Right lobe of liver (tissue), 6 donors: ENCODE measurements around the gene PFN3. TPM values are rescaled to one million over a fixed set of nuclear protein-coding genes. Genes with fewer than 3 reads are reported as not detected.

ENCODE experiments used
- ATAC-seq, 4 donors: fragments of 200-7000 bp; cut with Tn5 transposase; one replicate each; pipeline ENCODE4 v1.9.1; 2020; ENCODE audit warnings: mild to moderate bottlenecking in 4 of 4, moderate library complexity in 4 of 4
- DNase-seq, 3 donors: peaks; one replicate each; pipeline ENCODE4 v3.0.0-alpha.2; 2020
- H3K27ac ChIP-seq, 3 donors: fragments of 200-600 bp; one replicate each; pipeline ENCODE4 v1.8.0; 2022
- H3K27me3 ChIP-seq, 2 donors: fragments of 200-600 bp; one replicate each; pipeline ENCODE4 v1.8.0; 2022
- H3K36me3 ChIP-seq, 4 donors: fragments of 200-600 bp; sonication (generic) in 1 of 4; one replicate each; pipeline versions ENCODE4 v1.5.1 to v1.8.0; 2017 to 2022; ENCODE audit warnings: control low read depth in 1 of 4
- H3K4me1 ChIP-seq, 4 donors: fragments of 200-600 bp; sonication (generic) in 1 of 4; one replicate each; pipeline versions ENCODE4 v1.5.1 to v1.8.0; 2017 to 2022; ENCODE audit warnings: control low read depth in 1 of 4
- H3K4me3 ChIP-seq, 3 donors: fragments of 200-600 bp; one replicate each; pipeline ENCODE4 v1.8.0; 2022
- H3K9me3 ChIP-seq, 4 donors: fragments of 200-600 bp; sonication (generic) in 1 of 4; one replicate each; pipeline versions ENCODE4 v1.5.1 to v1.8.0; 2017 to 2022; ENCODE audit warnings: control low read depth in 1 of 4
- CTCF ChIP-seq, 4 donors: fragments of 200-600 bp in 3 of 4; fragments of 450-650 bp in 1 of 4; IDR thresholded peaks; one replicate each; pipeline versions ENCODE4 v1.5.1 to v1.8.0; 2016 to 2022; ENCODE audit warnings: antibody characterized with exemption in 4 of 4, mild to moderate bottlenecking in 2 of 4
- POLR2A ChIP-seq: fragments of 450-650 bp; IDR thresholded peaks from one replicate; pipeline ENCODE4 v1.6.1; 2017; ENCODE audit warnings: antibody characterized with exemption, mild to moderate bottlenecking
- WGBS: methylation state at CpG from one replicate; pipeline ENCODE4 v1.1.6; 2018; ENCODE audit warnings: low coverage, low lambda C conversion rate; ENCODE audit not compliant: insufficient coverage; ENCODE audit errors: missing lambda C conversion rate; 5-methylcytosine and 5-hydroxymethylcytosine counted together
- intact Hi-C, 2 donors: fragments of 100-400 bp; cut with DNase I; formaldehyde crosslinking; loops; one replicate each; pipeline versions ENCODE4 v1.11.2 to v1.14.1; 2022
- total RNA-seq, 6 experiments: library from RNA; depleted of rRNA in 2 of 6; stranded (reverse); fragments of >200 nt in 2 of 6; fragmentation: NEBNext Ultra II Directional in 3 of 6; extraction: Animal tissue kit (Norgen Biotek cat#: 25700) in 3 of 6; gene quantifications; one replicate each; pipeline versions ENCODE4 v1.1.0 to v1.2.4, GENCODE V29; 2016 to 2023
- donor health status: DM: no; HTN: yes; CAD: no.
- donor health status: DM: no; HTN: no; CAD: no.
- donor health status: DM: no; HTN: no; CAD: no.
- donor health status: DM: no; HTN: yes; CAD: no.
- donor health status: DM: no; HTN: yes; CAD: no.

The PFN3 gene
- total RNA-seq, 6 experiments from 2014 or later: not detected

GRCh38 chr5:177405805-177406204 is 5.3 kb upstream of the PFN3 start:
- WGBS: no CpG with 5 or more reads among the region's 5 CpGs
- ATAC-seq: no peak

GRCh38 chr5:177405312-177405711 is 4.9 kb upstream of the PFN3 start:
- DNase-seq (no peak), ATAC-seq (no peak)
- Histone ChIP-seq H3K27ac (no peak overlapping the region), H3K4me1 (peaks cover 0 to 35% (median 4%) of the 10 kb centered on the region in 4 donors), H3K9me3 (no peaks in the 10 kb centered on the region), H3K36me3 (peaks cover 0 to 15% (median 5%) of the 10 kb centered on the region in 4 donors), H3K27me3 (no peaks in the 10 kb centered on the region), H3K4me3 (no peak overlapping the region)
- intact Hi-C loops: no loop called here
- TF ChIP-seq POLR2A (no peak), CTCF (IDR thresholded peaks at IDR 0.05) (no peak)
- WGBS: no CpG with 5 or more reads among the region's 2 CpGs

More at GRCh38 chr5:177405805-177406204, 5.3 kb upstream of the PFN3 start:
- intact Hi-C loops: no loop called here
- Histone ChIP-seq H3K27me3 (no peaks in the 10 kb centered on the region), H3K9me3 (no peaks in the 10 kb centered on the region), H3K4me3 (no peak overlapping the region), H3K4me1 (peaks cover 0 to 31% (median 4%) of the 10 kb centered on the region in 4 donors), H3K27ac (no peak overlapping the region), H3K36me3 (peaks cover 0 to 15% (median 5%) of the 10 kb centered on the region in 4 donors)
- no peak for TF ChIP-seq POLR2A
- TF ChIP-seq CTCF (IDR thresholded peaks at IDR 0.05): no peak
- no peak for DNase-seq

GRCh38 chr5:177404641-177405179 is 4.2 kb upstream of the PFN3 start:
- Histone ChIP-seq H3K36me3 (peaks cover 0 to 15% (median 5%) of the 10 kb centered on the region in 4 donors), H3K9me3 (no peaks in the 10 kb centered on the region), H3K4me1 (peaks cover 0 to 40% (median 4%) of the 10 kb centered on the region in 4 donors), H3K27ac (no peak overlapping the region), H3K4me3 (peak overlapping the region in 1 of 3 donors; percentile 35), H3K27me3 (no peaks in the 10 kb centered on the region)
- DNase-seq: no peak
- ATAC-seq: no peak
- WGBS: 20% methylated on average over 2 of the region's 16 CpGs
- intact Hi-C loops: loop anchor here in 1 of 2 donors (5.0 kb wide), 1 partner anchor 33 kb away; no protein-coding TSS in a partner anchor
- no peak for TF ChIP-seq POLR2A
- TF ChIP-seq CTCF (IDR thresholded peaks at IDR 0.05): no peak

- no peaks in the 10 kb centered on the region for H3K9me3 ChIP-seq
- peak; percentile 80 to 91 (median 85) for DNase-seq
- 63% methylated on average over 14 of the region's 93 CpGs for WGBS
- H3K36me3 ChIP-seq: peaks cover 0 to 15% (median 5%) of the 10 kb centered on the region in 4 donors
- peak; percentile 65 to 86 (median 74) for ATAC-seq
- peaks cover 0 to 40% (median 4%) of the 10 kb centered on the region in 4 donors for H3K4me1 ChIP-seq
- TF ChIP-seq CTCF (IDR thresholded peaks at IDR 0.05) (peak; percentile 39 to 75 (median 48)), POLR2A (no peak)
- no peaks in the 10 kb centered on the region for H3K27me3 ChIP-seq
- H3K27ac ChIP-seq: no peak overlapping the region
- H3K4me3 ChIP-seq: peak overlapping the region; percentile 34 to 42 (median 35)
- intact Hi-C loops: loop anchor here in 1 of 2 donors (5.0 kb wide), 1 partner anchor 33 kb away; no protein-coding TSS in a partner anchor
These were observed 3.6 kb upstream of the PFN3 start for GRCh38 chr5:177403792-177404640.
